NAMALWA (cell line): ENCODE measurements around the gene JSRP1.

Experiments
- DNase-seq: peaks from one replicate; pipeline ENCODE4 v3.0.0-alpha.2; 2015; ENCODE audit warnings: low spot score

JSRP1 gene

GRCh38 chr19:2266183-2266993, 10.2 kb upstream of the JSRP1 start:
- peak; percentile 83 for DNase-seq

DNA sequence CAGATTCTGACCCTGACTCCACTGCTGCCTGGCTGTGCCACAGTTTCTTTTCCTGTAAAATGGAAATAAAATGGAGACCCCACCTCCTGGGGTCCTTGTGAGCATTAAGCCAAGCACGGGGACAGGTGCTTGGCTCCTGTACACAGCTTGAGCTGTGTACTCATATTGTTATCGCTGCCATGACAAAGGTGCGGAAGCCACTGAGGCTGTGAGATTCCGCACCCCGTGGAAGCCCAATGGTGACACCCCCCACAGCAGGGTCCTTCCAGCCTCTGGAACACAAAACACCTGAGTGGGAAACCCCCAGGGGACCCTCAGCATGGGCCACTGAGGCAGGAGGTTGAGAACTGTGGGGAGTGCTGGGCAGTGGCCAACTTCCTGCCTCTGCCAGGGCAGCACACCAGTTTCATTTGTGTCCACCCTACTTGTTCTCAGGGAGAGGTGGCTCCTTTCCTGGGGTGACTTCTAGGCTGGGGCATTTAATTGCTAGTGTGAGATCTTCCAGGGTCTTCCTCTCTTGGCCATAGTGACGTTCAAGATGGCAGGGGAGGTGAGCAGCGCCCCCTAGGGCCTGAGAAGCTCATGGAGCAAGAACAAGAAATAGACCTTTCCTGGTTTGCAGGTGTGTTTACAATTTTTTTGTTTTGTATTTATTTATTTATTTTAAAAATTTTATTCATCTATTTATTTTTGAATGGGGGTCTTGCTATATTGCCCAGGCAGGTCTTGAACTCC, 5.4 kb upstream of the JSRP1 start:
- DNase-seq, result peak; percentile 75

DNA sequence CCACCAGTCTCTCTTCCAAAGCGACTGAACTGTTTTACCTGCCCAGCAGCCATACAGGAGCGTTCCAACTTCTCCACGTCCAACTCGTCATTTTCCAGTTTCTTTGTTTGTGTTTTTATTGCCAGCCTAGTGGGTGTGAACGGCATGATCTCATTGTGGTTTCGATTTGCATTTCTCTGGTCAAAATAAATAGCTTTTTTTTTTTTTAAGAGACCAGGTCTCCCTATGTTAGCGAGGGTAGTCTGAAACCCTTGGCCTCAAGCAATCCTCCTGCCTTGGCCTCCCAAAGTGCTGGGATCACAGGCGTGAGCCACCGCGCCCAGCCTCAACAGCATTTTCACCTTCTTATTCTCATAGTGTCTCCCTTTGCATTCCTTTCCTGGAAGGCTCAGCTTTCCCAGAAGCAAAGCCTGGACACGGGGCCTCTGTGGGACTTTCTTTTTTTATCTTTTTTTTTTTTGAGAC, 4.2 kb upstream of the JSRP1 start:
- peak; percentile 87 for DNase-seq

GRCh38 chr19:2259336-2259735, 3.1 kb upstream of the JSRP1 start:
- DNase-seq, result no peak

DNA sequence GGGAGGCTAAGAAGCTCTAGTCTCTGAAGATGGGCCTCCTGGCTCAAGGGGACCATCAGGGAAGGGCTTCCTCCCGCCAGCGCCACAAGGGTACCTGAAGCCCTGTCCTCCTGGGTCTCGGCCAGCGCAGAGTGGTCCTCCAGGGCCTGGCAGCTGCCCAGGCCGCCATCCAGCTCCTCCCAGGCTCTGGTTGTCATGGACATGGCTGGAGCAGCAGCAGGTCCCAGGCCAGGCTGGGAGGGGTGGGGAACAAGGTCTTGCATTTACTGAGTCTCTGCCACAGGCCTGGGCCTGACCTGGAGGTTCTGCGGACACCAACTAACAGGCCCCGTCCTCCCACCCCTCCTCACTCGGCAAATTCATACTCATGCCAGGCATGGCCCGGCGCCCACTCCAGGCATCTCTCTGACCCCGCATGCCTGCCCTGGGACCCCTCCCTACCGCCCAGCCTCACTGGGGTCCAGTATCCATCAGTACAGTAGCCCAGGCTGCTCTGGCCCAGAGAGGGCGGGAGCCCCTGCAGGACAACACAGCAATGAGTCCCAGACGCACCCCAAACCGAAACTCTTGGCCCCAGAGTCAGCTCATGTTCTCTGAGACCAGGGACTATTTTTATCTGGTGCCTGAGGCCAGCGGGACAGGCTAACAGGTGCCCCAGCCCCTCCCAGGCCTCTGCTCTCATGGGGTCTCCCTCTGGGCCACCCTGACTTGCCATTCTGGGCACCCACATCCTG, 938 bp downstream of the JSRP1 start:
- DNase-seq, result peak; percentile 66

DNA sequence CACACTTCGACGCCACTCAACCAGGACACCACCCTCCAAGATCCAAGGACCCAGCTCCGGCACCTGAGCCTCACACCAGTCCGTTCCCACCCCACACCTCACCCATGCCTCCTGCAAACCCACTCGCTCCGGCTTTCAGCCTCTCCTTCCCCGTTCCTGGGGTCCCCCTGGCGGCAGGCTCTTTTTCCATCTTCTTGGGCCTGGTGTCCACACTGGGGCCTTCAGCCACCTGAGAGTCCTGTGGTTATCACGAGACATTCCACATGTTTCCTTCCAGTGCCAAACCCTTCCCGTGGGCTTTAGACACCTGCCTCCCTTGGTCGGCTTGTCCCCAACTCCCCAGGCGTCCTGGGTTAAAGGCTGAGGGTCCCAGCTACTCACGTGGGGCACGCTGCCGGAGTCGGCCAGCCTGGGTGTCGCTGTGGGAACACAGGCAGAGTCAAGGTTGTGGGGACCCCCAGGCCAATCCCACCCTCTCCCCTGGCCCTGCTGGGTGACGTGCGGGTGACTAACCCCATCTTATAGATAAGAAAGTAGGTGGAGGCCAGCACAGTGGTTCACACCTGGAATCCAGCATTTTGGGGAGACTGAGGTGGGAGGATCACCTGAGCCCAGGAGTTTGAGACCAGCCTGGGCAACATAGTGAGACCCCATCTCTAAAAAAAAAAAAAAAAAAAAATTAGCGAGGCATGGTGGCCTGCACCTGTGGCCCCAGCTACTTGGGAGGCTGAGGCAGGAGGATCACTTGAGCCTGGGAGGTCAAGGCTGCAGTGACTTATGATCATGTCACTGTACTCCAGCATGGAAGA, 1.9 kb downstream of the JSRP1 start:
- DNase-seq, result no peak

DNA sequence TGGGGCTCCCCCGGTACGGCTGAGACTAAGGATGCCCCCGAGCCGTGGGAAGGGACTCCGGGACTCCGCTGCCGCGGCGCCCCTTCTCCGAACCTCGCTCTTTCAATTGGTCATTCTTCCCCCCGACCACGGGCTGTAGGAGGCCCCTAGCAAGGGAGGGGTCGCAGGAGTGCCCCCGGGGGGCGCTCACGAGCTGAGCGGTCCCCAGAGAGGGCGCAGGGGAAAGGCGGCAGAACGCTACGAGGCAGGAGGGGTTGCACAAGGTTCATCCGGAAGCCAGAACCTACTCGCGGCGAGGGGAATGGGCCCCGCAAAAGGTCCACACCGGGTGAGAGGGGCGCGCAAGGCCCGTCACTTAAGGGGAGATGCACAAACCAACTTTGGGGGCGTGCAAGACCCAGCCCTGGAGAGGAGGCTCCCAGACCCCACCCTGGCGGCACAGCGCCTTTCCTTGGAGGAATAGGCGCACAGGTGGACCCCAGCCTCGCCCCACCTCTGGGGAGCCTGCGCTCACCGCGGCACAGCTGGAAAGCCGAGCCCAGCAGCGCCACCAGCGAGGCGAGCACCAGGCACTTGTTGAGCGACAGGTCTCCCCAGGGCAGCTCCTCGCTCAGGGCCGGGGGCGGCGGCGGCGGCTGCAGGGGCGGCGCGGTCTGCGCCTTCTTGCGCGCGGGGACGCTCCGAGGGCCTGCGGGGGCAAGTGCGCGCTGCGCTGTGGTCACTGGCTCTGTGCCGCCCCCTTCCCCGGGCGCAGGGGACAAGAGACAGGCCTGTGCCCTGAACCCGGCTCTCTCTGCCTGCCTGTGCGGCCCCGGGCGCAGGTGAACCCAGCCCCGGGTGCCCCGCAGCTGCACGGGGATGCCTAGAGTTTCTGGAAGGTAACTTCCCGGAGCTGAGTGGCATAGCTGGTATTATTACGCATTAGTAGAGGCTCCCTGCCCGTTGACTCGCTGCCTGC, 2.8 kb downstream of the JSRP1 start:
- peak; percentile 84 for DNase-seq

DNA sequence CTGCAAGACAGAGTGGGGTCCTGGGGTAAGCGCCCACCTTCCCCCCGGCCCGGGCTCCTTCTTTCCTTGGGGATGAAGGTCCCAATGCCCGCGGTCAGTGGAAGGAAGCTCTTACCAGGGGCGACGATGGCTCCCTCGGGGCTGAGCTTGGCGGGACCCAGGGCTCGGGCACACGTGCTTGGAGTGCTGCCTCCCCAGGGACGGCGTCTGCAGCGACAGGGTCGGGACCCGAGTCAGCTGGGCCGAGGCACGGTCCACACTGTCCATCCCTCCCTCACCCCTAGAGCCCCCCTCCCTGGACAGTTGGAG, 3.5 kb downstream of the JSRP1 start:
- DNase-seq, result no peak

DNA sequence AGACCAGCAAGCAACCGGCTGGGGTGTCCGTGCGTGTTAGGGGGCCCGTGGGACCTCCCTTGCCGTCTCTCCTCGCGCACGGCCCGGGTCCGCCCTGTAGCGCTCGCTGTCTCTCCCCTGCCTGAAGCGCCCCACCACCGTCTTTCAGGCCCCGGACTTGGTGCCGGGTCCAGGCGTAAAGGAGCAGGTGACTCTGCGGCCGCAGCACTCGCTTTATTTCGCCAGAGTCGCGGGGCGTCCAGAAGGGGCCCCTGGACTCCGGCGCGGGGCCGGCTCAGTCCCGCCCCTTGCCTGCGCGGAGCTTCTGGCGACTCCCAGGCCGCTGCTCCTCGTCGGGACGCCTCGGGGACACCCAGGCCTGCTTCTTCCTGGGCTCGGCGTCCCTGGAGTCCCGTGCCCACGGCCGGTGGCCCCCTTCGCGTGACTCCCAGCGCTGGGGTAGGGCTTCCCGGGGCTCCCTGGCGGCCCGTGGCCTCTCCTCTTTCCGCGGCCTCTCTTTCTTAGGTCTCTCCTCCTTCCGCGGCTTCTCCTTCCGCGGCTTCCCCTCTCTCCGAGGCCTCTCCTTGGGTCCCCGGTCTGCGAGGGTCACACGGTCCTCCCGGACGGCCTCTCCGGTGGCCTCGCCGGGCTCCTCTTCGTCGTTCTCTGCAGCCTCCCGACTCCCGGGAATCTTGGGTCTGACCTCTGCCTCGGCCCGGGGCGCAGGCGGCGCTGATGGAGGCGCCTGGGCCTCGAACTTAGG, 4.0 kb downstream of the JSRP1 start:
- no peak for DNase-seq

- no peak for DNase-seq
Measured at GRCh38 chr19:2251106-2252054, 4.8 kb downstream of the JSRP1 start.

DNA sequence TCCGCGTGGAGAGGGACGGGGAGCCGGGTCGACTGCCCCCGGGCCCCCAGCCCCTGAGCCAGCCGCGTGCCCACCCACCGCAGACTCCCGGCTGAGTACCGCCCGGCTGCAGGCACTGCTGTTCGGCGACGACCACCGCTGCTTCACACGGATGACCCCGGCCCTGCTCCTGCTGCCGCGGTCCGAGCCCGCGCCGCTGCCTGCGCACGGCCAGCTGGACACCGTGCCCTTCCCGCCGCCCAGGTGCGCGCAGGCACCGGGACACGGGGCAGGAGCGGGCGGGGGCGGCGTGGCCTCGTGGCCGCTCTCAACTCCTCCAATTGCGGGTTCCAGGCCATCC, 5.5 kb downstream of the JSRP1 start:
- DNase-seq, result no peak

DNA sequence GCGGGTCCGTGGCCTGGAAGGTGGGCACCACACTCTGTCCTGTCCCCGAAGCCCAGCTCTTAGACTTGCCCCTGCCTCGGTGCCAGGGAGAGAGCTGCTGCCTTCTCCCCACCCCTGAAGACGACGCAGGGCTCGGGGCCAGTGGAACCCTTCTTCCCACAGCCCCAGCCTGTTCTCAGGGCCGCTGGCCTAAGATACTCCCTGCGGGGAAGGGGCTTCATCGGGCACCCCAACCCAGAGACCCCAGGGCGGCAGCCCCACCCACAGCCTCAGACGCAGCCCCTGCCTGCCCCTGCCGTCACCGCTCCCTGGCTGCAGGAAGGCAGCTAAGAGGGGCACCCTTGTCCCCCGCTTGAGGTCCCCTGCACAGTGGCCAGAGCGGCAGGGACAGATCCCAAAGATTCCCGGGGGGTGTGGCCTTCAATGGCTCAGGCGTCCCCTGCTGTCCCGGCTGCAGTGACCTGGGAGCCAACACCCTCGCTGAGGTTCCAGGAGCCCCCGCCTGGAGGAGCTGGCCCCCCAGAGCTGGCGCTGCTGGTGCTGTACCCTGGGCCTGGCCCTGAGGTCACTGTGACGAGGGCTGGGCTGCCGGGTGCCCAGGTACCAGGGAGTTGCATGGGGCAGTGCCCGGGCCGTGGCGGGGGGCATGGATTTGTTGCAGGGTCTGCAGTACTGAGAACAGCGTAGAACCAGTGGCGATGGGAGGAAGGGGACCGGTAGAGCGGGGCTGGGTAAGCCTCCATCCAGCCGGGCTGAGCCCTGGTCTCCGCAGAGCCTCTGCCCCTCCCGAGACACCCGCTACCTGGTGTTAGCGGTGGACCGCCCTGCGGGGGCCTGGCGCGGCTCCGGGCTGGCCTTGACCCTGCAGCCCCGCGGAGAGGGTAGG, 6.1 kb downstream of the JSRP1 start:
- DNase-seq, result no peak

DNA sequence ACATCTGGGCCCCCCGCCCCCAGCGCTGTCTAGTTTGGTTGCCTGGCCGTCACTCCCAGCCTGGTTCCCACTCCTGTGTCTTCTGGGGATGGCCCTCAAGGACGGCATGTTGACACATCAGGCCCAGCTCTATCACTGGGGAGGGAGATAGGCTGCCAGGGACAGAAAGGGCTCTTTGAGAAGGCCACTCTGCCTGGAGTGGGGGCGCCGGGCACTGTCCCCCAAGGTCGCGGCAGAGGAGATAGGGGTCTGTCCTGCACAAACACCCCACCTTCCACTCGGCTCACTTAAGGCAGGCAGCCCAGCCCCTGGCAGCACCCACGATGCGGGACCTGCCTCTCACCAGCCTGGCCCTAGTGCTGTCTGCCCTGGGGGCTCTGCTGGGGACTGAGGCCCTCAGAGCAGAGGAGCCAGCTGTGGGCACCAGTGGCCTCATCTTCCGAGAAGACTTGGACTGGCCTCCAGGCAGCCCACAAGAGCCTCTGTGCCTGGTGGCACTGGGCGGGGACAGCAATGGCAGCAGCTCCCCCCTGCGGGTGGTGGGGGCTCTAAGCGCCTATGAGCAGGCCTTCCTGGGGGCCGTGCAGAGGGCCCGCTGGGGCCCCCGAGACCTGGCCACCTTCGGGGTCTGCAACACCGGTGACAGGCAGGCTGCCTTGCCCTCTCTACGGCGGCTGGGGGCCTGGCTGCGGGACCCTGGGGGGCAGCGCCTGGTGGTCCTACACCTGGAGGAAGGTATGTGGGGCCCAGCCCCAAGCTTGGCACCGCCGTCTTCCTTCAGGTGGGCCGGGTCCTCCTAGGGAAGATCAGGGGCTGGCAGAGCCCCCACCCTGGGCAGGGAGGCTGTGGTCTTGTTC, 7.0 kb downstream of the JSRP1 start, which contains the start of gene AMH:
AMH (plus strand) TSS at position 314 of the 857 bp plus-strand sequence; CDS start at position 324, 10 bp downstream.
- DNase-seq, result no peak

DNA sequence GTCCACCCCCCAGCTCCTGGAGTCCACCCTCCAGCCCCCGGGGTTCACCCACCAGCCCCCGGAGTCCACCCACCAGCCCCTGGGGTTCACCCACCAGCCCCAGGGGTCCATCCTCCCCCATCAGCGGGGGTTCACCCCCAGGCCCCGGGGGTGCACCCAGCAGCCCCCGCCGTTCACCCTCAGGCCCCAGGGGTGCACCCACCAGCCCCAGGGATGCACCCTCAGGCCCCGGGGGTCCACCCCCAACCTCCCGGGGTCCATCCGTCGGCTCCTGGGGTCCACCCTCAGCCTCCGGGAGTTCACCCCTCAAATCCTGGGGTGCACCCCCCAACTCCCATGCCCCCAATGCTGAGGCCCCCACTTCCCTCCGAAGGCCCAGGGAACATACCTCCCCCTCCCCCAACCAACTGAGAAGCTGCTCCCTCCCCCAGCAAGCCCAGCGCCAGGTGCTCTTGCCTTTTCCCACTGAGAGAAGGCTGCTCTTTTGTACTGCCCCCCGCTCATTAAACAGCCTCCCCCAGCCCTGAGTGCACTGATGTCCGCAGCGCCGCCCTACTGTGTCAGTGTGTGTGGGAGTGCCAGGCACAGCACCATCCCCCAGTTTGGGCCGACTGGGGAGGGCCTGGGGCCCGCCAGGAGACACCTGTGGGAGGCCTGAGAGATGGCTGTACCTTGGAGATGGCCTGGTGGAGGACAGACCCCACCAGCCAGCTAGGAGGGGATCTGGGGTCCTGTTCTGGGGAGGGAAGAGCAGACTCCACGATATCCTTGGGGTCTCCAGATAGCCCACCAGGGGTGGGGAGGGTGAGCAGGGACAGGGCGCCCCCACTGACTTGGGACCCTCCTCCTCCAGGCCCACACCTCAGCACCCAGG, 7.8 kb downstream of the JSRP1 start:
- no peak for DNase-seq

DNA sequence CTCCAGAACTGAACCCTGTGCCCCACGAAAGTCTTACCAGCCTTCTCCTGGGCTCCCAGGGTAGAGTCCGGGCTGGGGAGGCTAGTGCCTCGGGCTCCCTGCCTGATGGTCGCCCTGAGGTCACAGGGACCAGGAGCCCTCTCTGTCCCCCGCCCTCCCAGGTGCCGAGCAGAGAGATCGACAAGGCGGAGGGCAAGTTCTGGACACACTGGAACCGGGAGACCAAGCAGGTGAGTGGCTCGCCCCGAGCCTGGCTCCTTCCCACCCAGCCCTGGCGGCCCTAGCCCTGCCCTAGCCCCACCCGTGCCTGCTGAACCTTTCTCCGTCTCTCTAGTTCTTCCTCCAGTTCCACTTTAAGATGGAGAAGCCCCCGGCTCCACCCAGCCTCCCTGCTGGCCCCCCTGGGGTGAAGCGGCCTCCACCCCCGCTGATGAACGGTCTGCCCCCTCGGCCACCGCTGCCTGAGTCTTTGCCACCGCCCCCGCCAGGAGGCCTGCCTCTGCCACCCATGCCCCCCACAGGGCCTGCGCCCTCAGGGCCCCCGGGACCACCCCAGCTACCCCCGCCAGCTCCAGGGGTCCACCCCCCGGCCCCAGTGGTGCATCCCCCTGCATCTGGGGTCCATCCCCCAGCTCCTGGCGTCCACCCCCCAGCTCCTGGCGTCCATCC, 8.7 kb downstream of the JSRP1 start:
- no peak for DNase-seq
